ENCODE results near the gene SSR1. TPM values are rescaled to one million over a fixed set of nuclear protein-coding genes. Genes with fewer than 3 reads are reported as not detected.

Gene SSR1
- total and polyA plus RNA-seq, 2 of the 13 experiments (the other 11 are each of a cell fraction or from before 2014, with no cell fraction given): 203 to 243 TPM

DNA sequence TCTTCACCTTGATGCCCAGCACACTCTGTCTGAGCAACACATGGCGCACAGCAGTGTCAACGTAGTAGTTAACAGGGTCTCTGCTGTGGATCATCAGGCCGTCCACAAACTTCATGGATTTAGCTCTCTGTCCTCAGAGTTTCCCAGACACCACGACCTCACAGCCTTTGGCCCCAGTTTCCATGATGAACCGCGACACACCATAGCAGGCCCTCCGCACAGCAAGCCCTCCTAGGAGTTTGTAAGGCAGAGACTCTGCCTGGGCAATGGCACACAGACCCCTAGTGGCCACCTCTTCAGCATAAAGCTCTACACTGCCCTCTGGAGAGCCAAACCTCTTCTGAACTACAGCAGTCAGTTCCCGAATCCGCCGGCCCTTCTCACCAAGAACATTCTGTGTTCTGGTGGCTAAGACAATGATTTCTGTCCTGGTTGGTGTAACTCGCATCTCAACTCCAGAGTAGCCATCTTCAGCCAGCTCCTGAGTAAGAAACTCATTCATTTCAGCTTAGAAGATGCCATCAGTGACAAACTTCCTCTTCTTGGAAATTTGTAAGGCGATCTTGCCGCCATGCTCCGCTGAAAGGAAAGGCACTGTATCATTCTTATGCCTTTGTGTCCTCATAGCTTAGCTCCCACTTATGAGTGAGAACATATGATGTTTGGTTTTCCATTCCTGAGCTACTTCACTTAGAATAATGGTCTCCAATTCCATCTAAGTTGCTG is 26.2 kb upstream of the SSR1 start (continued):
- peak; percentile 44; the same call in 1 of the 2 replicates for TF ChIP-seq KDM3A (CRISPR knock-in tag; IDR thresholded peaks at IDR 0.05; ENCODE audit: low read depth)
- 0 out of 2 replicates have a peak, but pooled peaks have one; percentile 46 for TF ChIP-seq ZNF260 (CRISPR knock-in tag; IDR thresholded peaks at IDR 0.05; ENCODE audit: borderline replicate concordance, low read depth)
- TF ChIP-seq ZNF232 (CRISPR knock-in tag; IDR thresholded peaks at IDR 0.05; ENCODE audit: borderline replicate concordance): 0 out of 2 replicates have a peak, but pooled peaks have one; percentile 41
- TF ChIP-seq, protein P1, sequence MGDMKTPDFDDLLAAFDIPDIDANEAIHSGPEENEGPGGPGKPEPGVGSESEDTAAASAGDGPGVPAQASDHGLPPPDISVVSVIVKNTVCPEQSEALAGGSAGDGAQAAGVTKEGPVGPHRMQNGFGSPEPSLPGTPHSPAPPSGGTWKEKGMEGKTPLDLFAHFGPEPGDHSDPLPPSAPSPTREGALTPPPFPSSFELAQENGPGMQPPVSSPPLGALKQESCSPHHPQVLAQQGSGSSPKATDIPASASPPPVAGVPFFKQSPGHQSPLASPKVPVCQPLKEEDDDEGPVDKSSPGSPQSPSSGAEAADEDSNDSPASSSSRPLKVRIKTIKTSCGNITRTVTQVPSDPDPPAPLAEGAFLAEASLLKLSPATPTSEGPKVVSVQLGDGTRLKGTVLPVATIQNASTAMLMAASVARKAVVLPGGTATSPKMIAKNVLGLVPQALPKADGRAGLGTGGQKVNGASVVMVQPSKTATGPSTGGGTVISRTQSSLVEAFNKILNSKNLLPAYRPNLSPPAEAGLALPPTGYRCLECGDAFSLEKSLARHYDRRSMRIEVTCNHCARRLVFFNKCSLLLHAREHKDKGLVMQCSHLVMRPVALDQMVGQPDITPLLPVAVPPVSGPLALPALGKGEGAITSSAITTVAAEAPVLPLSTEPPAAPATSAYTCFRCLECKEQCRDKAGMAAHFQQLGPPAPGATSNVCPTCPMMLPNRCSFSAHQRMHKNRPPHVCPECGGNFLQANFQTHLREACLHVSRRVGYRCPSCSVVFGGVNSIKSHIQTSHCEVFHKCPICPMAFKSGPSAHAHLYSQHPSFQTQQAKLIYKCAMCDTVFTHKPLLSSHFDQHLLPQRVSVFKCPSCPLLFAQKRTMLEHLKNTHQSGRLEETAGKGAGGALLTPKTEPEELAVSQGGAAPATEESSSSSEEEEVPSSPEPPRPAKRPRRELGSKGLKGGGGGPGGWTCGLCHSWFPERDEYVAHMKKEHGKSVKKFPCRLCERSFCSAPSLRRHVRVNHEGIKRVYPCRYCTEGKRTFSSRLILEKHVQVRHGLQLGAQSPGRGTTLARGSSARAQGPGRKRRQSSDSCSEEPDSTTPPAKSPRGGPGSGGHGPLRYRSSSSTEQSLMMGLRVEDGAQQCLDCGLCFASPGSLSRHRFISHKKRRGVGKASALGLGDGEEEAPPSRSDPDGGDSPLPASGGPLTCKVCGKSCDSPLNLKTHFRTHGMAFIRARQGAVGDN (CRISPR knock-in tag; IDR thresholded peaks at IDR 0.05): peak; percentile 66
- peak; percentile 61 for TF ChIP-seq SALL1 (CRISPR knock-in tag; IDR thresholded peaks at IDR 0.05)
- peak; percentile 59; the same call in 1 of the 2 replicates for TF ChIP-seq ZFX (CRISPR knock-in tag; IDR thresholded peaks at IDR 0.05; ENCODE audit: low read depth)
- TF ChIP-seq, protein P2, sequence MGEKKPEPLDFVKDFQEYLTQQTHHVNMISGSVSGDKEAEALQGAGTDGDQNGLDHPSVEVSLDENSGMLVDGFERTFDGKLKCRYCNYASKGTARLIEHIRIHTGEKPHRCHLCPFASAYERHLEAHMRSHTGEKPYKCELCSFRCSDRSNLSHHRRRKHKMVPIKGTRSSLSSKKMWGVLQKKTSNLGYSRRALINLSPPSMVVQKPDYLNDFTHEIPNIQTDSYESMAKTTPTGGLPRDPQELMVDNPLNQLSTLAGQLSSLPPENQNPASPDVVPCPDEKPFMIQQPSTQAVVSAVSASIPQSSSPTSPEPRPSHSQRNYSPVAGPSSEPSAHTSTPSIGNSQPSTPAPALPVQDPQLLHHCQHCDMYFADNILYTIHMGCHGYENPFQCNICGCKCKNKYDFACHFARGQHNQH (CRISPR knock-in tag; IDR thresholded peaks at IDR 0.05): peak; percentile 51; the same call in 1 of the 2 replicates
- 0 out of 2 replicates have a peak, but pooled peaks have one; percentile 55 for TF ChIP-seq HOXA3 (CRISPR knock-in tag; IDR thresholded peaks at IDR 0.05)
- TF ChIP-seq, protein P3, sequence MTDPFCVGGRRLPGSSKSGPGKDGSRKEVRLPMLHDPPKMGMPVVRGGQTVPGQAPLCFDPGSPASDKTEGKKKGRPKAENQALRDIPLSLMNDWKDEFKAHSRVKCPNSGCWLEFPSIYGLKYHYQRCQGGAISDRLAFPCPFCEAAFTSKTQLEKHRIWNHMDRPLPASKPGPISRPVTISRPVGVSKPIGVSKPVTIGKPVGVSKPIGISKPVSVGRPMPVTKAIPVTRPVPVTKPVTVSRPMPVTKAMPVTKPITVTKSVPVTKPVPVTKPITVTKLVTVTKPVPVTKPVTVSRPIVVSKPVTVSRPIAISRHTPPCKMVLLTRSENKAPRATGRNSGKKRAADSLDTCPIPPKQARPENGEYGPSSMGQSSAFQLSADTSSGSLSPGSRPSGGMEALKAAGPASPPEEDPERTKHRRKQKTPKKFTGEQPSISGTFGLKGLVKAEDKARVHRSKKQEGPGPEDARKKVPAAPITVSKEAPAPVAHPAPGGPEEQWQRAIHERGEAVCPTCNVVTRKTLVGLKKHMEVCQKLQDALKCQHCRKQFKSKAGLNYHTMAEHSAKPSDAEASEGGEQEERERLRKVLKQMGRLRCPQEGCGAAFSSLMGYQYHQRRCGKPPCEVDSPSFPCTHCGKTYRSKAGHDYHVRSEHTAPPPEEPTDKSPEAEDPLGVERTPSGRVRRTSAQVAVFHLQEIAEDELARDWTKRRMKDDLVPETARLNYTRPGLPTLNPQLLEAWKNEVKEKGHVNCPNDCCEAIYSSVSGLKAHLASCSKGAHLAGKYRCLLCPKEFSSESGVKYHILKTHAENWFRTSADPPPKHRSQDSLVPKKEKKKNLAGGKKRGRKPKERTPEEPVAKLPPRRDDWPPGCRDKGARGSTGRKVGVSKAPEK (CRISPR knock-in tag; IDR thresholded peaks at IDR 0.05; ENCODE audit: borderline replicate concordance): peak; percentile 67; the same call in 1 of the 2 replicates
- TF ChIP-seq, protein P4, sequence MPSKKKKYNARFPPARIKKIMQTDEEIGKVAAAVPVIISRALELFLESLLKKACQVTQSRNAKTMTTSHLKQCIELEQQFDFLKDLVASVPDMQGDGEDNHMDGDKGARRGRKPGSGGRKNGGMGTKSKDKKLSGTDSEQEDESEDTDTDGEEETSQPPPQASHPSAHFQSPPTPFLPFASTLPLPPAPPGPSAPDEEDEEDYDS (CRISPR knock-in tag; IDR thresholded peaks at IDR 0.05): peak; percentile 16; the same call in 1 of the 2 replicates
- 0 out of 2 replicates have a peak, but pooled peaks have one; percentile 16 for TF ChIP-seq SOX5 (CRISPR knock-in tag; IDR thresholded peaks at IDR 0.05; ENCODE audit: borderline replicate concordance)
- 0 out of 2 replicates have a peak, but pooled peaks have one; percentile 51 for TF ChIP-seq ZNF605 (CRISPR knock-in tag; IDR thresholded peaks at IDR 0.05)
- TF ChIP-seq ZSCAN9 (CRISPR knock-in tag; IDR thresholded peaks at IDR 0.05; ENCODE audit: borderline replicate concordance): peak; percentile 33; the same call in 1 of the 2 replicates
- TF ChIP-seq, protein P5, sequence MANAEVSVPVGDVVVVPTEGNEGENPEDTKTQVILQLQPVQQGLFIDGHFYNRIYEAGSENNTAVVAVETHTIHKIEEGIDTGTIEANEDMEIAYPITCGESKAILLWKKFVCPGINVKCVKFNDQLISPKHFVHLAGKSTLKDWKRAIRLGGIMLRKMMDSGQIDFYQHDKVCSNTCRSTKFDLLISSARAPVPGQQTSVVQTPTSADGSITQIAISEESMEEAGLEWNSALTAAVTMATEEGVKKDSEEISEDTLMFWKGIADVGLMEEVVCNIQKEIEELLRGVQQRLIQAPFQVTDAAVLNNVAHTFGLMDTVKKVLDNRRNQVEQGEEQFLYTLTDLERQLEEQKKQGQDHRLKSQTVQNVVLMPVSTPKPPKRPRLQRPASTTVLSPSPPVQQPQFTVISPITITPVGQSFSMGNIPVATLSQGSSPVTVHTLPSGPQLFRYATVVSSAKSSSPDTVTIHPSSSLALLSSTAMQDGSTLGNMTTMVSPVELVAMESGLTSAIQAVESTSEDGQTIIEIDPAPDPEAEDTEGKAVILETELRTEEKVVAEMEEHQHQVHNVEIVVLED (CRISPR knock-in tag; IDR thresholded peaks at IDR 0.05; ENCODE audit: borderline replicate concordance): peak; percentile 39; the same call in 1 of the 2 replicates
- TF ChIP-seq ZNF331 (CRISPR knock-in tag; IDR thresholded peaks at IDR 0.05): peak; percentile 61; the same call in 1 of the 2 replicates
- TF ChIP-seq ZNF883 (CRISPR knock-in tag; IDR thresholded peaks at IDR 0.05; ENCODE audit: not compliant biosample characterization): peak; percentile 62
- TF ChIP-seq GATAD2A (CRISPR knock-in tag; IDR thresholded peaks at IDR 0.05): peak; percentile 53; the same call in 1 of the 2 replicates
- peak; percentile 49; the same call in 1 of the 2 replicates for TF ChIP-seq FOXC1 (CRISPR knock-in tag; IDR thresholded peaks at IDR 0.05; ENCODE audit: borderline replicate concordance)
